ENCODE results near the gene HOXB3.

HOXB3 gene

GRCh38 chr17:48569674-48570324, 20.2 kb downstream of the HOXB3 start:
- DNase-seq (ENCODE audit: low read depth in 2 of 2), result no peak

DNA sequence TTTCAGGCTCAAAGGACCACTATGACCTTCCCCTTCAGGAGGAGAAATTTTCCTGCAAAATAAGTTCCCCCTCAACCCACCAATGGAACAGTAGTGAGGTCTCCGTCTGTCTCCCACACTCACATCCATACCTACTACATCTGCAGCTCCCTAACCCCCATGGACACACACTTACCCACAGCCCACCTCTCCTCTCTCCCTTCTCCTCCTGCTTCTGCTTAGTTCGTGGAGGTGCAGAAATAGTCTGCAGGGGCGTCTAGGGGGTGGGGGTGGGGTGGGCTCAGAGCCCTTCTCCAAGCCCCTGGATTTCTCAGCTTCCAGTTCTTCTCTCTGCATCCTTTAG, 20.8 kb downstream of the HOXB3 start:
- DNase-seq (ENCODE audit: low read depth in 2 of 2), result no peak

GRCh38 chr17:48568499-48569239, 21.4 kb downstream of the HOXB3 start:
- DNase-seq (ENCODE audit: low read depth in 2 of 2), result no peak

- DNase-seq (ENCODE audit: low read depth in 2 of 2), result no peak
Measured at GRCh38 chr17:48567646-48568354, 22.2 kb downstream of the HOXB3 start.

GRCh38 chr17:48567209-48567608, 22.8 kb downstream of the HOXB3 start:
- DNase-seq (ENCODE audit: low read depth in 2 of 2), result no peak

DNA sequence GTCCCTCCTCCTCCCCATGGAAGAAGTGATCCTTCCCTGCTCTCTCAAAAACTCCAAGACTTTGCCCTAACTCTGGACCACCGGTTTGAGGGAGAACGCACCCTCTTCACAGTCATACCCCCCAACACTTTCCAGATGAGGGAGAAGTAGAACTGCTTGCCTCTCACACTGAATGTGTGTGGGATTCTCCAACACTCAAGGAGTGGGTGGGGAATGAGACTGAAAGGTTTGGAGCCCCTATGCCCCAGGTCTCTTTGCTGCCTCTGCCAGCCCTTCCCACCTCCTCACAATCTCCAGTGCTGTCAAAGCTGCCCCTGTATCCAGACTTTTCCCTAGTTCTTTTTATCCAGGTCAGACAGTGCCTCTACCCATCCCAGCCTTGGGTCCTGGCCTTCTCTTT, 23.3 kb downstream of the HOXB3 start:
- DNase-seq (ENCODE audit: low read depth in 2 of 2), result no peak

DNA sequence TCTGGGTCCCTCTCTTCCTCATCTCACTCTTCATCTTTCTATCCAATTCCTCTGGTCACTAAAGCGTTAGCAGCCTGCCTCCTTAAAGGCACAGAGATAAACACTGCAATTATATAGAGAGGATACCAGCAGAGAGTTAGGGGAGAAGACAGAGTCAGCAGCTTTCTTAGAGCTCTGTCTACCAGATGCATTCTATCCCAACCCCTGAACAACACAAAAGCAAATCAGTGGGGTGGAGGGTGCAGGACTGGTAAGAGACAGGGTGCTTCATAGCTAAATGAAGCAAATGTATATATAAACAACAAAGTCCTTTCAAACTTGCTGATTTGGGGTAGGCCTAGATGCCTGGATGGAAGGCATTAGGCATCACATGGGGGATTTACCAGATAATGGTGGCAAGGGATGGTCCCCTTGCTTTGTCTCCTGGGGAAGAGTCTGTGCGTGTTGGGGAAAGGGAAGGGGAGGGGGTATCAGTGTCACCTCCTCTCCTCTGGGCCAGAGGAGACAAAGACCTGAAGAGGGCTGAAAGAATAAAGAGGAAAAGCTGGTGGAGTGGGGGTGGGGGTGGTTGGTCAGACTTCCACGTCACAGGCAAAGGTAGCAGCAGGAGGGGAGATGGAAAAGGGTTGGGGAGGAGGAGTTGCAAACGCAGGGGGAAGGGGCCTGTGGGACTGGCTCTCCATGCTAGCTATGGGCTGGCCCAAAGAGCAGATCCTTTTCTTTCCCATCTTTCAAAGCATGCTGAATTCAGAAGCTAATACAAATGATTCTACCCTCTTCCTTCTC, 23.9 kb downstream of the HOXB3 start:
- DNase-seq (ENCODE audit: low read depth in 2 of 2), result no peak

DNA sequence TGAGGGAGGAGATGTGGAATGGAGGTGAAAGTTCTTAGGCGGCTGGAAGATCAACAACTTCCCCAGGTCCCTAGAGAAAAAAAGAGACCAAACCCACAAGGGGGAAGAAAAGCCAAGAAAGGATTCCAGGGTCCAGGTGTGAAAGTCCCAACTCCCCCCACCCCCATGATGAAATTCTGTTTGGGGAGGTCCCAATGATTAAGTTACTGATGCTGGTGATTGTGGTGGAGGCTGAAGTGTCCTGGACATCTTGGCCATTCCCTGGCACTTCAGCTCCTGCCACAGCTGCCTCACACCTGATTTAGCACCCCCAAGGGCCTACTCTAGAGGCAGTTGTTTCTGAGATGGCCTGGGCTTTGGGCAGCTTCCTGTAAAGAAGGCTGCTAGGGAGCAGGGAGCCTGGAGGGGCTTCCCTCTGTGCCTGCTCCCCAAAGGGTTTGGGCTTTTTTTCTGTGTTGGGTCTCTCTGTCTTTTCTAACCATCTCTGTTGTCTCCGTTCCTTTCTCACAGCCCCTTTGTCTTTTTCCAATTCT, 25.0 kb downstream of the HOXB3 start:
- DNase-seq (ENCODE audit: low read depth in 2 of 2), result no peak

DNA sequence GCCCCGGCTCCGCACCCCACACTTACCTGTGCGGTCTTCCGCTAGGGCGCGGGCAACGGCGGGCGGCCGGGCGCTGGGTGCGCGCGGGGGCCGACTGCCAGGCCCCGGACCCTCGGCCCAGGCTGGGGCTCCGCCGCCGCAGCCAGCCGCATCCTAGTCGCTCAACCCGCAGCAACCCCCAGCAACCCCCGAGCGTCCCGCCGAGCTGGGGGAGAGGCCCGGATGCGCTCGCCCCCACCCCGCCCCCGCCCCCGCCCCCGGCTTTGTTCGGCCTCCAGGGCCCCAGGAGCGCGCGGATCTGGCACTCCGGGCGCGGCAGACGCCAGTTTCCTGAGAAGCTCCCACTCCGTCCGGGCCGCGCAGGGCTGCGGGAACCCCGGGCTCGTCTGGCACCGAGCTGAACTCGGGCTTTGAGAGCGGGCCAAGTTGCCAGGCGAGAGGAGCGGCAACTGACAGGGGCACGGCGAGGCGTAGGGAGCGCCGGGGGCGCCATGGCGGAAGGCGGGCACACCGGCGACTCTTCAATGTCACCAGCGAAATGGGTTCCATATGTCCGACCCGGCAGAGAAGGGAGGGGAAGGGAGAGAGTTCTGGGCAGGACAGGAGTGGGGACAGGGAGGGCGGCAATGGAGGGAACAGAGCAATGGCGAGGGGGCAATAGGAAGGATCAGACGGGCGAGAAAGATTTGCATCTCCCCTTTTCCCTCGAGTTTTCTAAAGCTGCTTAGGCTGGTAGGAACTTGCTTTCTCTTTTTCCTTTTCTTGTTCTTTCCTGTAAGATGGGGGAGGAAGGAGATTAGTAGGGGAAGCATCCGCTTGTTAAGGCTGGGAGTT, 25.6 kb downstream of the HOXB3 start:
- DNase-seq (ENCODE audit: low read depth in 2 of 2), result no peak

DNA sequence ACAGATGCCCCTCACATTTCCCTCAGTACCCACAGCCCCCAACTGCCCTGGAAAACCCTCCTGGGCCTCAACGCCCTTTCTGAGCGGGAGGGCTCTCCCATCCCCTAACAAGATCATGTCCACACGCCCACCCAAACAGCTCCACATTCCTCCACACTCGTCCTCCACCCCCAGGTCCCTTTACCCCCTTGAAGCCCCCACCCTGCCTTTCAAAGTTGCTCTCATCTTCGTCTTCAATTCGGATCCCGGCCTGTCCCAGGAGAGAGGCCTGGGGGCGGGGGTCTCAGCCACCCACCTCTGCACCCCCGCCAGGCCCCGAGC, 26.2 kb downstream of the HOXB3 start:
- no peak for DNase-seq (ENCODE audit: low read depth in 2 of 2)

DNA sequence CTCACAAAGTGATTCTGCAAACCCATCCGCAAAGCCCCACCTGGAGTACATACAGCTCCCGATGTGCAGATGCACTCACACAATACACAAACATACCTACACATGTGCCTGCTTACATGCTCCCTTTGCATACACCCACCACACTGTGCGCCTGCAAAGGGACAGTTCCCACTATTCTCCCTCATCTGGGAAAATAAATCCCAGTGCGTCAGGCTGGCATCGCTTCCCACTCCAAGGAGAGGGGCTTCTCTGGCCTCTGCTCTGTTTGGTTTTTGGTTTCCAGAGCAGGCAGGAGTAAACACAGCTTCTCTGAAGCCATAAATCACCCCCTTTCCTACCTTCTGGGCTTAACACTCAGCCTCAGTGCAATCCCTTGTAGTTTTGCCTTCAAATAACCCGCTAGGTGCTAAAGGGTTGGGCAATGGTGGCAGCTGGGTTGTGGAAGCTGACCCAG, 26.6 kb downstream of the HOXB3 start:
- no peak for DNase-seq (ENCODE audit: low read depth in 2 of 2)

DNA sequence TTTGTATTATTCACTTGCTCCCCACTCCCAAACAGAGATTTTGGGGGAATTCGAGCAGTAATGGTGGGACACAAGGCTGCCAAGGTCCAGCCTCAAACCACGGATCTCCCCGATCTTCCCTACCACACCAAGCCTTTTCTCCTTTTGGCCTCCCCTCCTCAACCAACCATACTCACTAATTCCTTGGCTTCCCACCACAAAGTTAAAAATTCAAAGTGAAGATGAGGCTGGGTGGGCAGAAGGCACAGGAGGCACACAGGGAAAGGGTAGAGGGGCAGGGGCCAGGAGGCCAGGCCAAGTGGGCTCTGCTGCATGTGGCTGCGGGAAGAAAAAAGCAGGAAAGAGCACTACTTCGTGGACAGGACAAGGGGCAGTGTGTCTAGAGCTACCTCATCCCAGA, 27.1 kb downstream of the HOXB3 start:
- no peak for DNase-seq (ENCODE audit: low read depth in 2 of 2)

GRCh38 chr17:48561884-48562810, 27.9 kb downstream of the HOXB3 start:
- DNase-seq (ENCODE audit: low read depth in 2 of 2), result no peak

GRCh38 chr17:48559840-48560817, 29.9 kb downstream of the HOXB3 start:
- no peak for DNase-seq (ENCODE audit: low read depth in 2 of 2)

DNA sequence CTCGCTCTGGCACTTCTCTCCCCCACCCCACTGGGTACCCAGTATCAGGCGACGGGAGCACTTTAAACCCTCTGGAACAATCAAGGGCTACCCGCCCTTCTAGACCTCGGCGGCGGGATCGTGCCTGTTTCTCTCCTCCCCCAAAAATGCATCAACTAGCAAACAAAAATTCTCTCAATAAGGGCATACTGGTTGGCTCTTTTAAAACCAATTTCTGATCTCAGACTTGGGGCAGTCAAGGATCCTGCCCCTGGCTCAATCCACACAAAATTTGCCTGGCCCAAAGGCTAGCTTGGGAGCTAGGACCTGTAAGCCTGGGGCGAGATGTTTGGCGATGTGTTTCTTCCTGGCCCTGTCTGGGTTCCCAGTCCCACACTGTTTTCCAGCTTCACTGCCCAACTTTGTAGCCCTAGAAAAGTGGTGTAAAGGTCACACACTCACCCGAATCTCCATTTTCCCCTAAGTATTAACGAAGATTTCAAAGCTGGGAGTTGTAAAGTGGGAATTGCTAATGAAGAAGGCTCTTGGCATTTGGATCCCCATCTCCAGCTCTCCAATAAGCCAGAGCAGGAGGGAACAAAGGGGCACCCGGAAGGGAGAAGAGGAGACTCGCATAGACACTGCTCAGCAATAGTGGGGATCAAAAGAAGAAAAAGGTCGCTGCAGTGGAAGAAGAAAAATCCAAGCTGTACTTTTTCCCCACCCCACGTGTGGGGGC, 30.8 kb downstream of the HOXB3 start:
- no peak for DNase-seq (ENCODE audit: low read depth in 2 of 2)

DNA sequence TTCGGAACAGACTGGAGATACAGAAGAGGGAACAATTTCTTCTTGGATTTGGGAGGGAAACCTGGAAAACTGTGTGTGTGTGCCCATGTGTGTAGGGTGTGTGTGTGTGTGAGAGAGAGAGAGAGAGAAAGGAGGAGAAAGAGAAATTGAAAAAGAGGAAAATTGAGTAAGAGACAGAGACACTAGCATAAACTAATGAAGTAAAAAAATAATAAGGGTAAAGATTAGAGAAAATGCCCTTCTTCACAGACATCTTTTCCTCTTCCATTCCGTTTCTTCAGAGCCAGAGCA, 31.3 kb downstream of the HOXB3 start:
- no peak for DNase-seq (ENCODE audit: low read depth in 2 of 2)

- no peak for DNase-seq (ENCODE audit: low read depth in 2 of 2)
Measured at GRCh38 chr17:48558057-48558830, 31.8 kb downstream of the HOXB3 start.
